ENCODE measurements around the gene C12orf43.

GRCh38 chr12:121030576-121031212 lies 14.4 kb upstream of the C12orf43 start:
- TF ChIP-seq CTCF (conservative IDR thresholded peaks at IDR 0.05) = no peak
- no peak for TF ChIP-seq EZH2 (IDR thresholded peaks at IDR 0.05; ENCODE audit: low read depth)
